ENCODE measurements around the gene ABCC6.

Gene ABCC6

DNA sequence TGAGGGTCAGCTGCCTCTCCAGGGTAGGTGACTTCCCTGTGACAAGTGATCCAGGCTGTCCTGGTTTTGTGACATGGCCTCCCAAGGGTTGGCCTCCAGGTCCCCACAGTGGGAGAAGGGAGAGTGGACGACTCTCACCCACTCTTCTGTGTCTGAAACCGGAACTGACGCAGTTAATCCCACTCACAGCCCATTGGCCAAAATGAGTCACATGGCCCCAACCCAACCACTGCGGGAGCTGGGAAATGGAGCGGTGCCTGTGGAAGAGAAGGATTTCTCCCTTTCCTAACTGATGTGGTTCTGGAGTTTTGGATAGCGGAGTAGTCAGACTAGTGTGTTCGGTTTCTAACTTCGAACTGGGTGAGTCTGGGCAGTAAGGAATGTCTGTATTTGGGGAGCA, 79.4 kb downstream of the ABCC6 start:
- no peak overlapping the region for H3K4me3 ChIP-seq (ENCODE audit: low read depth, low read length)

DNA sequence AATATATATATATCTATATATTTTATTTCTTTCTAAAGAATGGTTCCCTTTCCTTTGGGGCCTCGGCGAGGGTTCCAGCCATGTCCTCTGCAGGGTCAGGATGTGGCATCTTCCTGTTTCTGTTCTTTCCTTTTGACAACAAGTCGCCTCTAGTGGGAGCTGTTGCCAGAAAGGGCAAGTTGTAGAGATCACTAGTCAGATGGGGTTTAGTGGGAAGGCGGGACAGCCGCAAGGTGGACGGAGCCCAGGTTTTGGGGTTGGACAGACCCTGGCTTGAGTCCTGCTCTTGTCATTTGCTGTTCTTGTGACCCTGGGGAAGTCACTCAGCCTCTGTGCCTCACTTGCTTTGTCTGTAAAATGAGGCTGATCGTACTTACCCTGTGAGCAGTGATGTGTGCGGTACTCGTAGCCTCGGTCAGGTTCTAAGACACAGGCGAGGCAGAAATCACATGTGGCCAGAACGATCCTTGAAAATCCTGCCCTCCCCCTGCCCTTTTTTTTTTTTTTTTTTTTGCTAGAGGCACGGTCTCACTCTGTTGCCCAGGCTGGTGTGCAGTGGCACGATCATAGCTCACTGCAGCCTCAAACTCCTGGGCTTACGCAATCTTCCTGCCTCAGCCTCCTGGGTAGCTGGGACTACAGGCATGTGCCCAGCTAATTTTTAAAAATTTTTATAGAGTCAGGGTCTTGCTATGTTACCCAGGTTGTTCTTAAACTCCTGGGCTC, 80.1 kb downstream of the ABCC6 start:
- H3K4me3 ChIP-seq (ENCODE audit: low read depth, low read length) = no peak overlapping the region

DNA sequence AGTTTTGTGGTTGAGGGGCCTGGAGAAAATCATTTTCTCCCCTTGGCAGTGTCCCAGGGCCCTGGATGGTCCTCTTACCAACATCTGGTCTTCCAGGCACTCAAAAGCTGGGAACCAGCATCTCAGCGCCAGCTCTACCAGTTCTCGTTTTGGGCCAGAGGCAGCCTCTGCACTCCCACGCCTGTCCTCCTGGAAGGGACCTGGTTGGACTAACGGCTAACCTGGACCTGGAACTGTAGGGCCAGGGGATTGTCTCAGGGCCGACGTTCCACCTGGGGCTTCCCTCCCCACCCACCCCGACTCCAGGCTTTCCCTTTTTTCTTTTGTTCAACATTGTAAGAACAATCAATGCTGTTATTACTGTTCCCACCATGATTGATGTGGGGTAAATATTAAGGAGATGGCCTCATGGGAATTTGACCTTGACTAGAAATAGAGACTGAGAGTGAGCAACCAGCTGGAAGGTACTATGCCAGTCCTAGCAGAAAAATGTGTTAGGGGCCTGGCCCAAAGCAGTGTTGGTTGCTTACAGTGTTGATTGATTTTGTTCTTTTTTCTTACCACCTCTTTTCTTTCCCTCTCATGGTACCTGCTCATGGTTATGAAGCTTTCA, 81.4 kb downstream of the ABCC6 start:
- H3K4me3 ChIP-seq (ENCODE audit: low read depth, low read length) = no peak overlapping the region

DNA sequence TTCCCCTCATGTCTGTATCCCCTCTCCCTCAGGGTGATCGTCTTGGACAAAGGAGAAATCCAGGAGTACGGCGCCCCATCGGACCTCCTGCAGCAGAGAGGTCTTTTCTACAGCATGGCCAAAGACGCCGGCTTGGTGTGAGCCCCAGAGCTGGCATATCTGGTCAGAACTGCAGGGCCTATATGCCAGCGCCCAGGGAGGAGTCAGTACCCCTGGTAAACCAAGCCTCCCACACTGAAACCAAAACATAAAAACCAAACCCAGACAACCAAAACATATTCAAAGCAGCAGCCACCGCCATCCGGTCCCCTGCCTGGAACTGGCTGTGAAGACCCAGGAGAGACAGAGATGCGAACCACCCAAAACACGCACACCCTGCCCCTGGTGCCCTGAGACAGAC, 82.2 kb downstream of the ABCC6 start:
- H3K4me3 ChIP-seq (ENCODE audit: low read depth, low read length) = no peak overlapping the region

- no peak overlapping the region for H3K4me3 ChIP-seq (ENCODE audit: low read depth, low read length)
Measured at GRCh38 chr16:16140537-16140936, 82.8 kb downstream of the ABCC6 start.

DNA sequence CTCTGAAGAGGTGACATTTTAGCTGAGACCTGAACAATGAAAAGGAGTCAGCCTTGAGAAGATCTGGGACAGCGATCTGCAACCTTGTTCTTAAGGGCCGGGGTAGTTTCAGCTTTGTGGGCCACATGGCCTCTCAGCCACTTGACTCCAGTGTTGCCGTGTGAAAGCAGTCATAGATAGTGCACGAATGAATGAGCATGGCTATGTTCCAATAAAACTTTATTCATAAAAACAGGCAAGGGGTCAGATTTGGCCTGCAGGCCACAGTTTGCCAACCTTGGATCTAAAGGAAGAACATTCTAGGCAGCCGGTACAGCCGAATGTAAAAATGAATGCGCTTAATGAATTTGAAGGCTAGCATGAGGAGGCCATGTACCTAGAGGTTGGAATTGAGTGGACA, 83.5 kb downstream of the ABCC6 start:
- H3K4me3 ChIP-seq (ENCODE audit: low read depth, low read length) = no peak overlapping the region

- H3K4me3 ChIP-seq (ENCODE audit: low read depth, low read length) = no peak overlapping the region
Measured at GRCh38 chr16:16139061-16139460, 84.2 kb downstream of the ABCC6 start.

DNA sequence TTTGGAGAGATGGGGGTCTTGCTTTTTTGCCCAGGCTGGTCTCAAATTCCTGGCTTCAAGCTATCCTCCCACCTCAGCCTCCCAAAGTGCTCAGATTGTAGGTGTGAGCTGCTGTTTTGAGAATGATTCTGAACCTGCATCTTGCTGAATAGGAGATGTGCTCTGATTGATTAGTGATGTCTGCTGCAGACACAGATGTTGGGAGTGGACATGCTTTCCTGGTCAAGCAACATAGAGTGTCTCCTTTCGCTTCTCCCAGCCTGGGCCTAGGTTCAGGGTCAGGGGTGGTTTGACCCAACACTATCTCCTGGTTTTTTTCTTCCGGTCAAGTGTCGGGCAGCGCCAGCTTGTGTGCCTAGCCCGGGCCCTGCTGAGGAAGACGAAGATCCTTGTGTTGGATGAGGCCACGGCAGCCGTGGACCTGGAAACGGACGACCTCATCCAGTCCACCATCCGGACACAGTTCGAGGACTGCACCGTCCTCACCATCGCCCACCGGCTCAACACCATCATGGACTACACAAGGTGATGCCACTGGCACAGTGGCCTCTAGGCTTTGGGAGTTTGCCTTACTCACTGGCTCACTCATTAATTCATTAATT, 85.2 kb downstream of the ABCC6 start:
- no peak overlapping the region for H3K4me3 ChIP-seq (ENCODE audit: low read depth, low read length)

DNA sequence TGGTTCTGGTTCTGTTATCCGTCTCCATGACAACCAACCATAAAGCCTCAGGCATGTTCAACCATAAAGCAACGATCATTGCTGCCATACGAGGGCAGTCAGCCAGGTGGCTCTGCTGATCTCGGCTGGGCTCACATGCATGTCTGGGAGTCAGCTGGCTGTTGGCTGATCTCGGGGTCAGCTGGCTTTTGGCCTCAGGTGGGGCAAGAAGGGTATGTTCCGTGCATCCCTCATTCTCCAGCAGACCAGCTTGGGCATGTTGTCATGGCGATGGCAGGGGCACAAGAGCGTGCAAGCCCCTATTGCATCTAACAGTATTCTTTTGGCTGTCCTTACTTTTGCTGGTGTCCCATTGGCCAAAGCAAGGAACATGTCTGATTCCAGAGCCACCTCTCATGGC, 86.2 kb downstream of the ABCC6 start:
- no peak overlapping the region for H3K4me3 ChIP-seq (ENCODE audit: low read depth, low read length)

DNA sequence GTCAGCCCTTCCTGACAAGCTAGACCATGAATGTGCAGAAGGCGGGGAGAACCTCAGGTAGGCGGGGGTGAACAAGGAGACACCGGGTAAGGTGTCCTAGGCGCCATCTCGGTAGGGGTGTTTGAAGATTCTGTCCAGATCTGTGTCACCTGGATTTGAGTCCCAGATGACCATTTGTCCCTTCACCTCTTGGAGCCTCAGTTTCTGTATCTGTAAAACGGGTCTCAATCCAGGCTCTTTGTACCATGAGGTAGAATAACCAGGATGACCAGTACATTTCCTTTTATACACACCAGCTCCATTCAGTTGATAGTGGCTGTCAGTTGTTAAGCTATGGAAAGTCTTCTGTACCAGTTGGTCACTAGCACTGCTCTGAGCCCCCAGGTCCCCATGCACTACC, 86.7 kb downstream of the ABCC6 start:
- no peak overlapping the region for H3K4me3 ChIP-seq (ENCODE audit: low read depth, low read length)

DNA sequence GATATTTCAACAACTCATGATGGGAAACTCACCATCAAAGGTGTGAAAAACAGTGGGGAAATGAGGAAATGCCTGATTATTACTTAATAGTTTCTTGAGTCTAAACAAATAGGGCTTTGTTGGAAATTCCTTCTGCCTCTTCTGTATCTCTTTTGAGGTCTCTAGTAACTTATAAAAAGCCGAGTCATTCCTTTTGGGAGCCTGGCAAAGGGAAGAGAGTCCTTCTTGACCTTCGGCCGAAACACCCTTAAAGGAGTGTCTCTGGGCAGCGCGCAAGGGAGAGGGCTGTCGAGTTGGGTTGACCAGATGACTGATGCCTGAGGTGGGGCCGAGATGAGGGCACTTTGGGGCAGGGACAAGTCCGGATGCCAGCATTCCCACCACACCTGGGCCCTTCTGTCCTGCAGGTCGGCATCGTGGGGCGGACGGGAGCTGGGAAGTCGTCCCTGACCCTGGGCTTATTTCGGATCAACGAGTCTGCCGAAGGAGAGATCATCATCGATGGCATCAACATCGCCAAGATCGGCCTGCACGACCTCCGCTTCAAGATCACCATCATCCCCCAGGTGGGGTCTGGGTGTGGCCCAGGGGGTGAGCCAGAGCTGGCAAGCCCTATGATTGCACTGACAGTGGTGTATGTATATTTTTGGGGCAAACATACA, 89.2 kb downstream of the ABCC6 start:
- H3K4me3 ChIP-seq (ENCODE audit: low read depth, low read length) = no peak overlapping the region

GRCh38 chr16:16131659-16132058, 91.6 kb downstream of the ABCC6 start:
- H3K4me3 ChIP-seq (ENCODE audit: low read depth, low read length) = no peak overlapping the region

DNA sequence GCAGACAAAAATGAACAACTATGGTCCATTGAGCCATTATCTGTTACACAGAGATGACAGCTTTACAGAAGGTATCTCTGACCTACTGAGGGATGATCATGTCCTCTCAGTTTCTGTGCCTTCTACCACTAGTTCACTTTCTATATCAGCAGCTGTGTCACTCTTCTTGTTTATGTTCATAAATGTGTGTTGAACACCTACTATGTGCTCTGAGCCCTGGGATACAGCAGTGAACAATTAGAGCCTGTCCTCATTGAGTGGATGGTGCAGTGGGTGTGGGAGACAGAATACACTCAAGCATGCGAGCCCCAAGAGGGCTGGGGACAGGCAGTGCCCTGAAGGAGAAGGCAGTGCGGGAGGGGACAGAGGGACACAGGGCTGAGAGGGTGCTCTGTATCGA, 92.1 kb downstream of the ABCC6 start:
- H3K4me3 ChIP-seq (ENCODE audit: low read depth, low read length) = no peak overlapping the region

- H3K4me3 ChIP-seq (ENCODE audit: low read depth, low read length) = no peak overlapping the region
Measured at GRCh38 chr16:16127469-16128116, 95.7 kb downstream of the ABCC6 start.

GRCh38 chr16:16126896-16127295, 96.4 kb downstream of the ABCC6 start:
- no peak overlapping the region for H3K4me3 ChIP-seq (ENCODE audit: low read depth, low read length)

DNA sequence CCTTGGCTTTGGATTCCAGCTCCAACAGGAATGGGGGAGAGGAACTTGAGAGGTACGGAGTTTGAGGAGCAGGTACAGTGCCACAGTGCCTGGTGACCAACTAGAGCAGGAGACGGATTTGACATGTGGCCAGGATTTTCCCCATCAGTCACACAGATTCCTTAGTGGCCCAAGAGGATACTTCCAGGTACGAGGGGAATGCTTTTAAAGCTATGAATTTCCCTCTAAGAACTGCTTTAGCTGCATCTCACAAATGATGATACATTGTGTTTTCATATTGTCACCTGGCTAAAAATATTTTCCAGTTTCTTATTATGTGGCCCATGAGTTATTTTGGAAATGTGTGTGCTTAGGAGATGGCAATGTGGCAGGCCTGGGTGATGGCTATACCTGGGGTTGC, 98.3 kb downstream of the ABCC6 start:
- H3K4me3 ChIP-seq (ENCODE audit: low read depth, low read length) = no peak overlapping the region

- no peak overlapping the region for H3K4me3 ChIP-seq (ENCODE audit: low read depth, low read length)
Measured at GRCh38 chr16:16124438-16124837, 98.9 kb downstream of the ABCC6 start.

- no peak overlapping the region for H3K4me3 ChIP-seq (ENCODE audit: low read depth, low read length)
Measured at GRCh38 chr16:16122264-16122663, 101.0 kb downstream of the ABCC6 start.

- no peak overlapping the region for H3K4me3 ChIP-seq (ENCODE audit: low read depth, low read length)
Measured at GRCh38 chr16:16121185-16121727, 102.0 kb downstream of the ABCC6 start.

GRCh38 chr16:16120382-16121184, 102.7 kb downstream of the ABCC6 start:
- H3K4me3 ChIP-seq (ENCODE audit: low read depth, low read length) = no peak overlapping the region
